ENCODE results near the gene PIGT.

GRCh38 chr20:45449528-45449927 lies 33.6 kb downstream of the PIGT start:
- TF ChIP-seq POLR2AphosphoS5 (IDR thresholded peaks at IDR 0.05) = no peak
- no peak for TF ChIP-seq CTCF (IDR thresholded peaks at IDR 0.05 in 8 of 11, conservative IDR thresholded peaks at IDR 0.05 in 3 of 11)
- no peak for TF ChIP-seq POLR2A (IDR thresholded peaks at IDR 0.05)

Data from spleen (tissue), 7 donors.